PC-9 (cell line): Measurements from ENCODE around the gene PGRMC1. TPM values are rescaled to one million over a fixed set of nuclear protein-coding genes. Genes with fewer than 3 reads are reported as not detected.
A peak's percentile ranks its signal among the peaks of the same experiment; 100 is the strongest.

Source experiments
- BruUV-seq: library from RNA; stranded (reverse); fragments of 400-500 nt; replicated peaks from 2 replicates; lab custom pipeline; 2021; lab: Mats Ljungman, UMichigan
- CTCF ChIA-PET: fragments of 300-600 bp; sonication (Branson Sonifier 250); formaldehyde crosslinking; loops from one replicate; lab custom pipeline; 2022; ENCODE audit warnings: antibody characterized with exemption; lab: Charles Lee
- POLR2A ChIA-PET: fragments of 300-600 bp; sonication (Branson Sonifier 250); formaldehyde crosslinking; loops from one replicate; lab custom pipeline; 2022; ENCODE audit warnings: antibody characterized with exemption; ENCODE audit not compliant: unreplicated experiment; lab: Charles Lee
- DNase-seq, 2 experiments: peaks; one replicate each; pipeline versions ENCODE4 v3.0.0 to v3.0.0-alpha.2; 2015 to 2022; ENCODE audit warnings: mixed read lengths in 1 of 2
- H2AFZ ChIP-seq: fragments of 200-600 bp; sonication (generic); 2 replicates; pipeline ENCODE4 v1.8.1; 2017; ENCODE audit warnings: antibody characterized with exemption
- H3F3A ChIP-seq: fragments of 200-600 bp; sonication (generic); 2 replicates; pipeline ENCODE4 v1.8.1; 2017; ENCODE audit warnings: antibody characterized with exemption, mild to moderate bottlenecking, low read depth; ENCODE audit not compliant: insufficient read depth
- H3K27ac ChIP-seq: fragments of 200-600 bp; sonication (generic); 2 replicates; pipeline ENCODE4 v1.6.1; 2016; ENCODE audit warnings: mixed run types
- H3K27me3 ChIP-seq: fragments of 200-600 bp; sonication (generic); 2 replicates; pipeline ENCODE4 v1.6.1; 2016; ENCODE audit warnings: low read depth, mixed run types; ENCODE audit not compliant: insufficient read depth
- H3K36me3 ChIP-seq: fragments of 200-600 bp; sonication (generic); 2 replicates; pipeline ENCODE4 v1.6.1; 2016; ENCODE audit warnings: low read depth, mixed run types
- H3K4me1 ChIP-seq: fragments of 200-600 bp; sonication (generic); replicated peaks from 2 replicates; pipeline ENCODE4 v1.6.1; 2016; ENCODE audit warnings: mixed run types; ENCODE audit not compliant: insufficient read depth
- H3K4me2 ChIP-seq: fragments of 200-600 bp; sonication (generic); 2 replicates; pipeline ENCODE4 v1.6.1; 2017; ENCODE audit warnings: mixed run types
- H3K4me3 ChIP-seq: fragments of 200-600 bp; sonication (generic); 2 replicates; pipeline ENCODE4 v1.6.1; 2016; ENCODE audit warnings: mixed run types
- H3K79me2 ChIP-seq: fragments of 200-600 bp; sonication (generic); 2 replicates; pipeline ENCODE4 v1.6.1; 2017; ENCODE audit warnings: low read depth, mixed run types
- H3K9me2 ChIP-seq: fragments of 200-600 bp; sonication (generic); 2 replicates; pipeline ENCODE4 v1.8.1; 2017; ENCODE audit warnings: mild to moderate bottlenecking; ENCODE audit not compliant: insufficient read depth
- H3K9me3 ChIP-seq: fragments of 200-600 bp; sonication (generic); 2 replicates; pipeline ENCODE4 v1.8.1; 2016; ENCODE audit warnings: low read depth; ENCODE audit not compliant: insufficient read depth
- H4K20me1 ChIP-seq: fragments of 200-600 bp; sonication (generic); 2 replicates; pipeline ENCODE4 v1.8.1; 2017; ENCODE audit not compliant: insufficient read depth
- EZH2 ChIP-seq: fragments of 200-600 bp; sonication (generic); IDR thresholded peaks from 2 replicates; pipeline ENCODE4 v1.8.0; 2017; ENCODE audit warnings: antibody characterized with exemption, low read depth
- intact Hi-C: fragments of 100-400 bp; cut with micrococcal nuclease; formaldehyde crosslinking; loops from one replicate; pipeline ENCODE4 v1.10.0; 2022; ENCODE audit not compliant: unreplicated experiment
- total RNA-seq: library from RNA; stranded (reverse); gene quantifications from 2 replicates; pipeline ENCODE4 v1.2.3, GENCODE V29; 2021
- TF ChIP-seq, protein P1 (sequence below): fragments of 200-600 bp; sonication (generic); conservative IDR thresholded peaks from 2 replicates; pipeline ENCODE4 v1.6.1; 2017; ENCODE audit warnings: mixed run types, antibody characterized with exemption, mild to moderate bottlenecking, moderate library complexity

The PGRMC1 gene
- total RNA-seq, 1 experiment from 2014 or later: 204 TPM

DNA sequence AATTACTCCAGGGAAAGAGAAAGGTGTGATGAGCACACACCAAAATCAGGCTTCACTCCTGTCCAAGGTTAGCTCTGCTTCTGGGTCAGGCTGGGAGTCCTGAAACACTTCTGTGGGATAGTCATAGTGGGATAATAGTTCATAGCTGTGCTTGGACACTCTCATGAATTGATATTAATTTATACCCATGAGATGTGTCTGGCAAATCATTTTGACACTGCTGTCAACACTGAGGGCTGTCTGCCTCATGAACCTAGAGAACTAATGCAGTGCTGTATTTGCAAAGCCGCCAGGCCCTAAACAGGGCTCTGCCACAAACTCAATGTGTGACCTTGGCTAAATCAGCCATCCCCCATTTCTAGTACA is 24.5 kb upstream of the PGRMC1 start:
- intact Hi-C loops: loop anchor here (10.0 kb wide), 1 partner anchor 207 kb away; no protein-coding TSS in a partner anchor
- peaks cover 5% of the 10 kb centered on the region; the same call in 1 of the 2 replicates for H3K9me3 ChIP-seq
- DNase-seq: no peak

DNA sequence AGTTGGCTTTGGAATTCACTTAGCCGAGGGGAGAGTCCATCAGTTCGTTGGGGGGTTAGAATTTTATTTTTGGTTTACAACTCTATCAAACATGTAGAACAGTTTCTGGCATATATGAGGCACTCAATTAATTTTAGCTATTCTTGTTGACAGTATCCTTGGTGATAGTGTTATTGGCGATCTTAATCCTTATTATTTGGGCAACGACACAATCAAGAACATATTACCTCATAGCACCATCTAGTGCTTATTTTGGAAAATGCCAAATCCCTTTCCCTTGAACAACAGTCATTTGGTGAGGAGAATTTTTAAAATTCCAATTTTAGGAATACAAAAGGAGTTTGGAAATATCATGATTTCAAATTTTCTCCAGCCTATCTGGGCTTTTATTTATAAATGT is 17.9 kb upstream of the PGRMC1 start:
- Histone ChIP-seq H3F3A (no peaks in the 10 kb centered on the region), H3K36me3 (no peaks in the 10 kb centered on the region), H3K9me2 (no peaks in the 10 kb centered on the region), H3K4me1 (no peaks in the 10 kb centered on the region), H3K9me3 (peaks cover 5% of the 10 kb centered on the region; the same call in 1 of the 2 replicates), H3K27me3 (peaks cover 11% of the 10 kb centered on the region), H3K27ac (no peak overlapping the region), H4K20me1 (no peaks in the 10 kb centered on the region), H3K79me2 (no peaks in the 10 kb centered on the region), H3K4me2 (0 out of 2 replicates have a peak overlapping the region, but pooled peaks have one; percentile 6), H3K4me3 (no peak overlapping the region), H2AFZ (no peak overlapping the region)
- no peak for TF ChIP-seq EZH2
- TF ChIP-seq, protein P1, sequence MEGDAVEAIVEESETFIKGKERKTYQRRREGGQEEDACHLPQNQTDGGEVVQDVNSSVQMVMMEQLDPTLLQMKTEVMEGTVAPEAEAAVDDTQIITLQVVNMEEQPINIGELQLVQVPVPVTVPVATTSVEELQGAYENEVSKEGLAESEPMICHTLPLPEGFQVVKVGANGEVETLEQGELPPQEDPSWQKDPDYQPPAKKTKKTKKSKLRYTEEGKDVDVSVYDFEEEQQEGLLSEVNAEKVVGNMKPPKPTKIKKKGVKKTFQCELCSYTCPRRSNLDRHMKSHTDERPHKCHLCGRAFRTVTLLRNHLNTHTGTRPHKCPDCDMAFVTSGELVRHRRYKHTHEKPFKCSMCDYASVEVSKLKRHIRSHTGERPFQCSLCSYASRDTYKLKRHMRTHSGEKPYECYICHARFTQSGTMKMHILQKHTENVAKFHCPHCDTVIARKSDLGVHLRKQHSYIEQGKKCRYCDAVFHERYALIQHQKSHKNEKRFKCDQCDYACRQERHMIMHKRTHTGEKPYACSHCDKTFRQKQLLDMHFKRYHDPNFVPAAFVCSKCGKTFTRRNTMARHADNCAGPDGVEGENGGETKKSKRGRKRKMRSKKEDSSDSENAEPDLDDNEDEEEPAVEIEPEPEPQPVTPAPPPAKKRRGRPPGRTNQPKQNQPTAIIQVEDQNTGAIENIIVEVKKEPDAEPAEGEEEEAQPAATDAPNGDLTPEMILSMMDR: peak; percentile 72
- intact Hi-C loops: loop anchor here (1.0 to 10.0 kb wide), 4 partner anchors 100 to 371 kb away; no protein-coding TSS in a partner anchor
- DNase-seq: no peak
- BruUV-seq: no TSS peak
- CTCF ChIA-PET: interaction anchor here (0.5 to 0.6 kb wide), 4 partner anchors 11 to 168 kb away, joined by 3 to 16 read pairs (median 9); no protein-coding TSS in a partner anchor
- POLR2A ChIA-PET: no interaction called here

More for the DNA sequence above, 24.5 kb upstream of the PGRMC1 start:
- H3K36me3 ChIP-seq: no peaks in the 10 kb centered on the region
- H3K27me3 ChIP-seq: peaks cover 24% of the 10 kb centered on the region
- H3F3A ChIP-seq: no peaks in the 10 kb centered on the region
- H3K79me2 ChIP-seq: no peaks in the 10 kb centered on the region
- no peaks in the 10 kb centered on the region for H3K9me2 ChIP-seq
- CTCF ChIA-PET: no interaction called here
- no TSS peak for BruUV-seq
- no peaks in the 10 kb centered on the region for H3K4me1 ChIP-seq
- no peak overlapping the region for H3K27ac ChIP-seq
- no peak overlapping the region for H2AFZ ChIP-seq
- H4K20me1 ChIP-seq: no peaks in the 10 kb centered on the region
- H3K4me2 ChIP-seq: no peak overlapping the region
- no peak overlapping the region for H3K4me3 ChIP-seq
- POLR2A ChIA-PET: no interaction called here
- TF ChIP-seq, protein P1: no peak
- no peak for TF ChIP-seq EZH2

DNA sequence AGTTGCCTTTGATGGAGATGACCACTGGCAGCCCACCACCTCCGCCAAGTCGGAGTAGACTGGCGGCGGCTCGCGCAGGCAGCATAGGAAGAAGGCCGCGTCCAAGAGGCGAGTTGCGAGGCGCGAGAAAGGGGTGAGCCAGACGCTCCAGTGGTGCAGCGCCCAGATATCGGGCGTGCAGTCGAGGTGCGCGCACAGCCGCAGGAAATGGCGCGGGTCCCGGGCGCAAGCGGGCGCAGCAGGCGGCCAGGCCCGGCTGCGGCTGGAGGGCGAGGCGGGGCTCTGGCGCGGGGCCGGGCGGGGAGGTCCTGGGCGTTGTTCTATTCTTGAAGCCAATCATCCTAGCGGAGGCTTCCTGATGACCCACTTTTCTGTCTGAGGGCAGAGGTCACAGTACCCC is 13.2 kb upstream of the PGRMC1 start:
- CTCF ChIA-PET: no interaction called here
- no peak overlapping the region for H3K4me2 ChIP-seq
- intact Hi-C loops: no loop called here
- H3K4me3 ChIP-seq: no peak overlapping the region
- POLR2A ChIA-PET: no interaction called here
- no peak for TF ChIP-seq EZH2
- TF ChIP-seq, protein P1: no peak
- no peaks in the 10 kb centered on the region for H3K27me3 ChIP-seq
- H3K36me3 ChIP-seq: no peaks in the 10 kb centered on the region
- no TSS peak for BruUV-seq
- H3K4me1 ChIP-seq: no peaks in the 10 kb centered on the region
- H3F3A ChIP-seq: no peaks in the 10 kb centered on the region
- no peaks in the 10 kb centered on the region for H4K20me1 ChIP-seq
- H3K9me2 ChIP-seq: no peaks in the 10 kb centered on the region
- DNase-seq: no peak
- no peak overlapping the region for H2AFZ ChIP-seq
- H3K27ac ChIP-seq: no peak overlapping the region
- no peaks in the 10 kb centered on the region for H3K79me2 ChIP-seq
- H3K9me3 ChIP-seq: no peaks in the 10 kb centered on the region
